SKM-1 treated with dmso at 0.1 percent for 144 hours (cell line): ENCODE results near the gene NCOA7.
A peak's percentile ranks its signal among the peaks of the same experiment; 100 is the strongest.
"Not testable (repeated sequence)": the region's sequence is repeated elsewhere in the genome, so short reads cannot be mapped to it uniquely, and the experiment has no call there.

ENCODE experiments used
- DNase-seq: peaks from one replicate; lab custom pipeline; 2025; ENCODE audit not compliant: unreplicated experiment; lab: John Stamatoyannopoulos, UW

The NCOA7 gene

GRCh38 chr6:125834348-125834747 is 43.6 kb downstream of the NCOA7 start:
- DNase-seq, result no peak

- peak; percentile 59 for DNase-seq
These were observed 44.5 kb downstream of the NCOA7 start for GRCh38 chr6:125835221-125835744.

- no peak for DNase-seq
These were observed 45.7 kb downstream of the NCOA7 start for GRCh38 chr6:125836466-125836865.

GRCh38 chr6:125839471-125839870 is 48.7 kb downstream of the NCOA7 start:
- DNase-seq, result no peak

GRCh38 chr6:125839879-125840278 is 49.1 kb downstream of the NCOA7 start:
- no peak for DNase-seq

GRCh38 chr6:125841356-125842090 is 50.8 kb downstream of the NCOA7 start:
- no peak for DNase-seq

GRCh38 chr6:125842091-125842626 is 51.4 kb downstream of the NCOA7 start:
- no peak for DNase-seq

- DNase-seq, result peak; percentile 60
These were observed 52.8 kb downstream of the NCOA7 start for GRCh38 chr6:125843593-125843992.

GRCh38 chr6:125844989-125845388 is 54.2 kb downstream of the NCOA7 start:
- no peak for DNase-seq

GRCh38 chr6:125846292-125847024 is 55.7 kb downstream of the NCOA7 start:
- no peak for DNase-seq

GRCh38 chr6:125848286-125848685 is 57.5 kb downstream of the NCOA7 start:
- not testable (repeated sequence) for DNase-seq

- DNase-seq, result no peak
These were observed 59.6 kb downstream of the NCOA7 start for GRCh38 chr6:125850361-125850760.

- DNase-seq, result no peak
These were observed 61.8 kb downstream of the NCOA7 start for GRCh38 chr6:125852587-125852986.

GRCh38 chr6:125853168-125853567 is 62.4 kb downstream of the NCOA7 start:
- DNase-seq, result no peak

- no peak for DNase-seq
These were observed 63.0 kb downstream of the NCOA7 start for GRCh38 chr6:125853756-125854155.

GRCh38 chr6:125854355-125854754 is 63.6 kb downstream of the NCOA7 start:
- DNase-seq, result no peak

GRCh38 chr6:125855783-125856182 is 65.0 kb downstream of the NCOA7 start:
- no peak for DNase-seq

- no peak for DNase-seq
These were observed 67.1 kb downstream of the NCOA7 start for GRCh38 chr6:125857846-125858245.

- peak; percentile 40 for DNase-seq
These were observed 67.9 kb downstream of the NCOA7 start for GRCh38 chr6:125858427-125859320.

- no peak for DNase-seq
These were observed 69.0 kb downstream of the NCOA7 start for GRCh38 chr6:125859727-125860126.

GRCh38 chr6:125863023-125863422 is 72.3 kb downstream of the NCOA7 start:
- DNase-seq, result no peak
